Loucy (cell line): ENCODE measurements around the gene ARHGAP19.

ENCODE experiments used
- H2AFZ ChIP-seq: fragments of 200-600 bp; sonication (generic); 2 replicates; pipeline ENCODE4 v1.6.0; 2016; ENCODE audit warnings: antibody characterized with exemption, mild to moderate bottlenecking, low read length, moderate library complexity
- H3F3A ChIP-seq: fragments of 200-600 bp; 2 replicates; pipeline ENCODE4 v1.6.0; 2016; ENCODE audit warnings: antibody characterized with exemption, low read depth, mild to moderate bottlenecking
- H3K27me3 ChIP-seq: fragments of 200-600 bp; sonication (generic); 2 replicates; pipeline ENCODE4 v1.6.1; 2014; ENCODE audit warnings: low read length, mild to moderate bottlenecking; ENCODE audit not compliant: insufficient read depth, poor library complexity, severe bottlenecking
- H3K36me3 ChIP-seq: fragments of 200-600 bp; sonication (generic); 2 replicates; pipeline ENCODE4 v1.6.1; 2016; ENCODE audit warnings: low read length; ENCODE audit not compliant: insufficient read depth
- H3K4me1 ChIP-seq: fragments of 200-600 bp; sonication (generic); 2 replicates; pipeline ENCODE4 v1.5.1; 2014; ENCODE audit warnings: low read length, mild to moderate bottlenecking; ENCODE audit not compliant: insufficient read depth, poor library complexity, severe bottlenecking
- H3K4me2 ChIP-seq: fragments of 200-600 bp; sonication (generic); 2 replicates; pipeline ENCODE4 v1.6.0; 2014; ENCODE audit warnings: antibody characterized with exemption, low read length, low read depth, mild to moderate bottlenecking; ENCODE audit not compliant: poor library complexity, severe bottlenecking
- H3K4me3 ChIP-seq: fragments of 200-600 bp; sonication (generic); 2 replicates; pipeline ENCODE4 v1.5.1; 2014; ENCODE audit warnings: low read length, mild to moderate bottlenecking, mixed read lengths; ENCODE audit not compliant: poor library complexity, severe bottlenecking
- H3K79me2 ChIP-seq: fragments of 200-600 bp; sonication (generic); 2 replicates; pipeline ENCODE4 v1.6.1; 2014; ENCODE audit warnings: low read length; ENCODE audit not compliant: insufficient read depth
- H3K9ac ChIP-seq: fragments of 200-600 bp; sonication (generic); 2 replicates; pipeline ENCODE4 v1.6.0; 2014; ENCODE audit warnings: mild to moderate bottlenecking, low read depth, low read length, moderate library complexity; ENCODE audit not compliant: poor library complexity, severe bottlenecking
- H3K9me2 ChIP-seq: fragments of 200-600 bp; sonication (generic); replicated peaks from 2 replicates; pipeline ENCODE4 v1.6.1; 2016; ENCODE audit warnings: low read depth, low read length, mixed read lengths
- H3K9me3 ChIP-seq: fragments of 200-600 bp; sonication (generic); 2 replicates; pipeline ENCODE4 v1.6.1; 2014; ENCODE audit warnings: mild to moderate bottlenecking, antibody characterized with exemption, low read length, low read depth; ENCODE audit not compliant: insufficient read depth
- H4K20me1 ChIP-seq: fragments of 200-600 bp; sonication (generic); 2 replicates; pipeline ENCODE4 v1.6.0; 2014; ENCODE audit warnings: antibody characterized with exemption, low read length, mild to moderate bottlenecking; ENCODE audit not compliant: insufficient read depth, poor library complexity, severe bottlenecking
- CTCF ChIP-seq: fragments of 200-600 bp; sonication (generic); conservative IDR thresholded peaks from 2 replicates; pipeline ENCODE4 v1.5.1; 2014; ENCODE audit warnings: mild to moderate bottlenecking, antibody characterized with exemption, low read length
- EZH2phosphoT487 ChIP-seq: fragments of 200-600 bp; IDR thresholded peaks from 2 replicates; pipeline ENCODE4 v1.6.1; 2018; ENCODE audit warnings: antibody characterized with exemption, mild to moderate bottlenecking, moderate library complexity, borderline replicate concordance

The ARHGAP19 gene

GRCh38 chr10:97329766-97330165, 37.3 kb upstream of the ARHGAP19 start:
- Histone ChIP-seq H3K9me2 (no peaks in the 10 kb centered on the region), H3K9me3 (no peaks in the 10 kb centered on the region), H3K4me3 (no peak overlapping the region), H3K4me2 (peak overlapping the region; percentile 32), H3K36me3 (no peaks in the 10 kb centered on the region; the same call in 1 of the 2 replicates), H3K4me1 (peaks cover 32% of the 10 kb centered on the region), H2AFZ (no peak overlapping the region), H3K79me2 (peaks cover 52% of the 10 kb centered on the region), H4K20me1 (peaks cover 43% of the 10 kb centered on the region), H3K9ac (no peak overlapping the region), H3K27me3 (no peaks in the 10 kb centered on the region), H3F3A (no peaks in the 10 kb centered on the region; the same call in 1 of the 2 replicates)
- TF ChIP-seq EZH2phosphoT487: no peak
- no peak for TF ChIP-seq CTCF

- Histone ChIP-seq H3K4me3 (no peak overlapping the region), H2AFZ (no peak overlapping the region), H3K27me3 (no peaks in the 10 kb centered on the region), H3K9ac (no peak overlapping the region), H3K36me3 (no peaks in the 10 kb centered on the region; the same call in 1 of the 2 replicates), H3K79me2 (peaks cover 50% of the 10 kb centered on the region), H3K4me2 (no peak overlapping the region), H3K9me2 (no peaks in the 10 kb centered on the region), H3K4me1 (peaks cover 32% of the 10 kb centered on the region), H3K9me3 (no peaks in the 10 kb centered on the region), H3F3A (no peaks in the 10 kb centered on the region; the same call in 1 of the 2 replicates), H4K20me1 (peaks cover 41% of the 10 kb centered on the region)
- TF ChIP-seq CTCF (no peak), EZH2phosphoT487 (no peak)
These were observed 36.4 kb upstream of the ARHGAP19 start for GRCh38 chr10:97328646-97329453.

GRCh38 chr10:97327348-97328294, 35.2 kb upstream of the ARHGAP19 start:
- Histone ChIP-seq H3K27me3 (no peaks in the 10 kb centered on the region), H3K9ac (no peak overlapping the region), H4K20me1 (peaks cover 29% of the 10 kb centered on the region), H3K9me3 (no peaks in the 10 kb centered on the region), H3K4me1 (peaks cover 24% of the 10 kb centered on the region), H3K36me3 (no peaks in the 10 kb centered on the region; the same call in 1 of the 2 replicates), H3K79me2 (peaks cover 38% of the 10 kb centered on the region), H3F3A (no peaks in the 10 kb centered on the region; the same call in 1 of the 2 replicates), H3K4me3 (no peak overlapping the region), H3K4me2 (no peak overlapping the region), H3K9me2 (no peaks in the 10 kb centered on the region), H2AFZ (no peak overlapping the region)
- TF ChIP-seq EZH2phosphoT487: no peak
- TF ChIP-seq CTCF: no peak
